PFSK-1 (cell line): ENCODE measurements around the gene WFDC1.

Experiments
- FOXP2 ChIP-seq: optimal IDR thresholded peaks from 2 replicates; pipeline ENCODE3; 2011; ENCODE audit warnings: borderline replicate concordance, control low read depth, inconsistent platforms; ENCODE audit not compliant: insufficient read depth; ENCODE audit errors: extremely low read length, extremely low read depth
- POLR2AphosphoS5 ChIP-seq: IDR thresholded peaks from 2 replicates; pipeline ENCODE4 v1.6.1; 2012; ENCODE audit warnings: low read depth, mild to moderate bottlenecking, control low read depth, low read length, moderate library complexity
- SIN3A ChIP-seq: IDR thresholded peaks from 2 replicates; pipeline ENCODE4 v1.6.1; 2012; ENCODE audit warnings: mild to moderate bottlenecking, low read length, moderate library complexity, borderline replicate concordance; ENCODE audit not compliant: insufficient read depth
- TAF1 ChIP-seq: IDR thresholded peaks from 2 replicates; pipeline ENCODE4 v1.6.1; 2012; ENCODE audit warnings: low read length, control low read depth, borderline replicate concordance; ENCODE audit not compliant: insufficient read depth
- TF ChIP-seq, protein P1 (sequence below), 2 experiments: IDR thresholded peaks; 2 replicates each; pipeline versions ENCODE4 v1.6.1 to v1.8.0; 2011 to 2012; ENCODE audit warnings: low read depth in 2 of 2, low read length in 2 of 2, control low read depth in 1 of 2, inconsistent platforms in 1 of 2, mild to moderate bottlenecking in 1 of 2, moderate library complexity in 1 of 2; ENCODE audit not compliant: insufficient read depth in 1 of 2

Gene WFDC1

DNA sequence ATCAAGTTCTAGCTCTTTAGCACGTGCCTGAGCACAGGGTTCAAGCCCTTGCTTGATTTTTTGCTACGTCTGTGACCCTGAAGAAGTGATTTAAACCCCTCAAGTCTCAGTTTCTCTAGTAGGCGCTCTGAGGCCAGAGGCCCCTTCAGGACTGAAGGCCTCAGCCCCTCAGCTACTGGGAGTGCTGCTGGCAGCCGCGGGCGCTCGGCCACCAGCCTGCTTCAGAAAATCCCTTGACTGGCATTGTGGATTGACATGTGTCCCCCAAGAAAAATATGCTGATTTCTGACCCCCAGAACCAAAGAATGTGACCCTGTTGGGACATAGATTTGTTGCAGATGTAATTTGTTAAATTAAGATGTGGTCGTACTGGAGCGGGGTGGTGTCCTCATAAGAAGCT lies 20.2 kb upstream of the WFDC1 start:
- TF ChIP-seq POLR2AphosphoS5 (no peak), FOXP2 (no peak), SIN3A (no peak), TAF1 (no peak)
- TF ChIP-seq, protein P1, sequence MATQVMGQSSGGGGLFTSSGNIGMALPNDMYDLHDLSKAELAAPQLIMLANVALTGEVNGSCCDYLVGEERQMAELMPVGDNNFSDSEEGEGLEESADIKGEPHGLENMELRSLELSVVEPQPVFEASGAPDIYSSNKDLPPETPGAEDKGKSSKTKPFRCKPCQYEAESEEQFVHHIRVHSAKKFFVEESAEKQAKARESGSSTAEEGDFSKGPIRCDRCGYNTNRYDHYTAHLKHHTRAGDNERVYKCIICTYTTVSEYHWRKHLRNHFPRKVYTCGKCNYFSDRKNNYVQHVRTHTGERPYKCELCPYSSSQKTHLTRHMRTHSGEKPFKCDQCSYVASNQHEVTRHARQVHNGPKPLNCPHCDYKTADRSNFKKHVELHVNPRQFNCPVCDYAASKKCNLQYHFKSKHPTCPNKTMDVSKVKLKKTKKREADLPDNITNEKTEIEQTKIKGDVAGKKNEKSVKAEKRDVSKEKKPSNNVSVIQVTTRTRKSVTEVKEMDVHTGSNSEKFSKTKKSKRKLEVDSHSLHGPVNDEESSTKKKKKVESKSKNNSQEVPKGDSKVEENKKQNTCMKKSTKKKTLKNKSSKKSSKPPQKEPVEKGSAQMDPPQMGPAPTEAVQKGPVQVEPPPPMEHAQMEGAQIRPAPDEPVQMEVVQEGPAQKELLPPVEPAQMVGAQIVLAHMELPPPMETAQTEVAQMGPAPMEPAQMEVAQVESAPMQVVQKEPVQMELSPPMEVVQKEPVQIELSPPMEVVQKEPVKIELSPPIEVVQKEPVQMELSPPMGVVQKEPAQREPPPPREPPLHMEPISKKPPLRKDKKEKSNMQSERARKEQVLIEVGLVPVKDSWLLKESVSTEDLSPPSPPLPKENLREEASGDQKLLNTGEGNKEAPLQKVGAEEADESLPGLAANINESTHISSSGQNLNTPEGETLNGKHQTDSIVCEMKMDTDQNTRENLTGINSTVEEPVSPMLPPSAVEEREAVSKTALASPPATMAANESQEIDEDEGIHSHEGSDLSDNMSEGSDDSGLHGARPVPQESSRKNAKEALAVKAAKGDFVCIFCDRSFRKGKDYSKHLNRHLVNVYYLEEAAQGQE (IDR thresholded peaks at IDR 0.05; ENCODE audit: insufficient read depth in 1 of 2, low read depth in 2 of 2, low read length in 2 of 2), result no peak

- TF ChIP-seq SIN3A (no peak), TAF1 (no peak), POLR2AphosphoS5 (no peak)
- TF ChIP-seq, protein P1 (IDR thresholded peaks at IDR 0.05; ENCODE audit: insufficient read depth in 1 of 2, low read depth in 2 of 2, low read length in 2 of 2), result no peak
Observed at GRCh38 chr16:84275585-84276151, 19.0 kb upstream of the WFDC1 start.

DNA sequence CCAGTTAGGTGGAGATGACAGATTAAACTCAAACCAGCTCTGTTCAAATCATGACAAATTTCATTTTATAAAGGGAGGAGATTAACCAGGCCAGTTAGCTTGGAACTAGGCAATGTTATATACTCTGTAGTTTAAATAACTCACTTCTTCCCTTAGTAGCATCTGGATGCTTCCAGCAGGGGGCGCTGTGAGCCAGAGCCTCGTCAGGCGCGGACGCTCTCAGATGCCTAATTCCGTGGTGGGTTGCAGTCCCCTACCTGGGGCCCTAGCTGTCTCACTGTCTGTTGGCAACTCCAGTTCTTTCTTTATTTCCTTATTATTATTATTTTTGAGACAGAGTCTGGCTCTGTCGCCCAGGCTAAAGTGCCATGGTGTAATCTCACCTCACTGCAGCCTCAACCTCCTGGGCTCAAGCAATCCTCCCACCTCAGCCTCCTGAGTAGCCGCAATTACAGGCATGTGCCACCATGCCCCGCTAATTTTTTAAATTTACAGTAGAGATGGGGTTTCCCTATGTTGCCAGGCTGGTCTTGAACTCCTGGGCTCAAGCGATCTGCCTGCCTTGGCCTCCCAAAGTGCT lies 17.3 kb upstream of the WFDC1 start:
- TF ChIP-seq, protein P1 (IDR thresholded peaks at IDR 0.05; ENCODE audit: insufficient read depth in 1 of 2, low read depth in 2 of 2, low read length in 2 of 2), result no peak
- TF ChIP-seq POLR2AphosphoS5 (no peak), TAF1 (no peak), SIN3A (no peak), FOXP2 (no peak)

DNA sequence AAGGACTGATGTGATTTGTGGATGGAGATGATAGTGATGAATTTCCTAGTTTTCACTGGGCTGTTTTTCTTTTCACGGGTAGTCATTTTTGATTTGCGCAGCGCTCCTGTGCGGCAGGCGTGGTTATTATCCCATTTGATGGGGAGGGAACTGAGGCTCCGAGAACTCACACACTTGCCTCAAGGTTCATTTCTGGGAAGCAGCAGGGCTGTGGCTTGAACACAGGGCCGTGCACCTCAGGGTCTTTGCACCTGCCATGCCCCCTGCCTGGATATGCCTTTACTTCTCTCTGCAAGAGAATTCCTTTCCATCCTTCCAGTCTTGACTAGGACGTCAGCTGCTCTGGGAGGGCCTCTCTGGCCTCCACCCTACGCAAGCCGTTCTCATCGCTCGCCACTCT lies 16.3 kb upstream of the WFDC1 start:
- TF ChIP-seq, protein P1 (IDR thresholded peaks at IDR 0.05; ENCODE audit: insufficient read depth in 1 of 2, low read depth in 2 of 2, low read length in 2 of 2), result no peak
- TF ChIP-seq POLR2AphosphoS5, result no peak
- TF ChIP-seq SIN3A, result no peak
- TF ChIP-seq FOXP2, result no peak
- TF ChIP-seq TAF1, result no peak

DNA sequence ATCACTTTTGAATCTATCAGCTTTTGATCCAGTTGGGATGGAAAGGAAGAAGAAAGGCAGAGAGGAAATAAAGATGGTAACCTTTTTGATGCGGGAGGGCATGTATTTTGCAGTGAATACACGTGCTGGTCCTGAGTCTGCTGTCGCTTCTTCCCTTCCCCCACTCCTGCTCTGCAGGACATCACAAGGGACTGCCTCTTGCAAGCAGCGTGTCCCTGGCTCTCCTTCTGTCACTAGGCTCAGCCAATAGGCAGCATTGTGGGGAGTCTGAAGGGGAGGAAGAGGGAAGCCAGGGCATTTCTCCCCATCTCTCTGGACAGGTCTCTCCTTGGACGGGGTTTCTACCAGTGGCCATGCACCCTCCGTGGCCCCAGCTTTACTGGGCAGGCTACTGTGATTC lies 15.7 kb upstream of the WFDC1 start:
- TF ChIP-seq FOXP2 (no peak), SIN3A (no peak), TAF1 (no peak), POLR2AphosphoS5 (no peak)
- TF ChIP-seq, protein P1 (IDR thresholded peaks at IDR 0.05; ENCODE audit: insufficient read depth in 1 of 2, low read depth in 2 of 2, low read length in 2 of 2), result no peak
